Fibroblast of mammary gland (primary cell): Measurements from ENCODE around the gene PLA2G4A.
A peak's percentile ranks its signal among the peaks of the same experiment; 100 is the strongest.

Experiments used
- DNase-seq: peaks from one replicate; pipeline ENCODE4 v3.0.0-alpha.2; 2010; ENCODE audit warnings: low read depth
- H3K4me3 ChIP-seq: 2 replicates; pipeline ENCODE4 v1.5.1; 2011; ENCODE audit warnings: low read depth, mild to moderate bottlenecking, low read length, moderate library complexity; ENCODE audit not compliant: control insufficient read depth
- CTCF ChIP-seq: conservative IDR thresholded peaks from 2 replicates; pipeline ENCODE4 v1.5.1; 2011; ENCODE audit warnings: low read depth, low read length, inconsistent platforms; ENCODE audit not compliant: control insufficient read depth, insufficient read depth

PLA2G4A gene

DNA sequence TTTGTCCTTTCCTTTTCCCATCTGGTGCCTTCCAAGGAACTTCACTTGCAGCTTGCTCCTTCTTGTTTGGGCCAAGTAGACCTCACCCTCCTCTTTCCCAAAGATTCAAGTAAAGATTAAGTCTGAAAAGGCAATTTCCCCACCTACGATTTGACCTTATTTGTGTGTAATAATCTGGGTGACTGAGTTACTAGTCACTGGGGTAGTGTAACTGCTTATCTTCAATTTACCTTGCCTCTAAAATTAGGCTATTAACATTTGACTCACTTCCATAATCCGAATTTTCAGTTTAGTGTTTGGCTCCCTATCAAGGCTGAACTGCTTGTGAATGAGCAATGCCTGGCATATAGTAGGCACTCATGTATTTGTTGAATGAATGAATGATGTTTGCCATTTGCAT lies 59.6 kb downstream of the PLA2G4A start:
- no peak overlapping the region for H3K4me3 ChIP-seq
- TF ChIP-seq CTCF, result no peak
- no peak for DNase-seq

DNA sequence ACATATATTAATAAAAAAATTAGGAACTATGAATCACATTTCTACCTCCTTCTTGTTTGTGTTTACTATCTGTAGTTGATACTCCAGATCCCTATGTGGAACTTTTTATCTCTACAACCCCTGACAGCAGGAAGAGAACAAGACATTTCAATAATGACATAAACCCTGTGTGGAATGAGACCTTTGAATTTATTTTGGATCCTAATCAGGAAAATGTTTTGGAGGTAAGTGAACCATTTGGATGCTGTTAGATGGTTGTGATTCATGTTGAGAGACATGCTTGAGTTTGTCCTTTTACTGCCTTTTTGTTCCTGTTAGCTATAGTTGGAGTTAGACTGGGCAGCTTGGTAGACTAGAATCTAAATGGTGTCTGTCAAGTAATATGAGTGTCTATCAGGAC lies 64.2 kb downstream of the PLA2G4A start:
- H3K4me3 ChIP-seq, result no peak overlapping the region
- TF ChIP-seq CTCF, result no peak
- DNase-seq, result no peak

DNA sequence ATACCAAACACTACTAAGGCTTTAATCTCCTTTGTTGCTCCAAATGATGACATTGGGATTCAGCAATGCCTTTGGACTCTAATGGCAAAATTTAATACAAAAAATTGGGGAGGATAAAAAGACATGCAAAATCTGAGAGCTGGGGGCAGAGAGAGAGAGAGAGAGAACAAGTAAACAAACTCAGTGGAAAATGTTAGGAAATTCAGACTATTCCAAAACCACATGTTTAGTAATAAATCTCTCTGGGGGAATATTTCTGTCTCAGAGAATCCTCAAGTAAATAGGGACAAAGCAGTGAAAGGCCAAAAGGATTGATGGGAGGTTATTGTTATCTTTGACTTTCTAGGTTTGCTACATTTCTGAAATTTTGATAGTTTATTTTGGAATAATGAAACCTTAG lies 65.7 kb downstream of the PLA2G4A start:
- TF ChIP-seq CTCF, result no peak
- peak; percentile 42 for DNase-seq

DNA sequence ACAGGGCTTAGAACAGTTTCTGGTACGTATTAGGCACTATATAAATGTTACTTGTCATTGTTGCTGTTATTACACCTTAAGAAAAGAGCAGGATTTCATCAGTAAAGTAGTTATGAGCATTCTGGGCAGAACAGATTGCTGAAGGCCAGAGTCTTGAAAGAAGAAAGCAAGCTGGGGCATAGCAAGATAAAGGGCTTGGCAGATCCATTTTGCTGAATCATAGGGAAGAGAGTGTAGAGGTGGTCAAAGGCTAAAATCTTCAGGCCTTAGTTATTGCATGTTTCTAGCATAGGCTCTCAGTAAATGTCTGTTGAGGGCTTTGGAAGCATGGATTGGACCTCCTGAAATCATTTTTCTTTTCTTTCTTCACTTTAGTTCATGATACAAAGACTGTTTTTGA lies 67.5 kb downstream of the PLA2G4A start:
- no peak for DNase-seq
- no peak overlapping the region for H3K4me3 ChIP-seq
- TF ChIP-seq CTCF, result no peak

More for the DNA sequence above, 65.7 kb downstream of the PLA2G4A start:
- H3K4me3 ChIP-seq, result no peak overlapping the region

GRCh38 chr1:186897008-186897407 lies 68.3 kb downstream of the PLA2G4A start:
- no peak for DNase-seq
- H3K4me3 ChIP-seq, result no peak overlapping the region
- no peak for TF ChIP-seq CTCF

GRCh38 chr1:186899577-186899976 lies 70.8 kb downstream of the PLA2G4A start:
- no peak overlapping the region for H3K4me3 ChIP-seq
- no peak for DNase-seq
- no peak for TF ChIP-seq CTCF

GRCh38 chr1:186899977-186900376 lies 71.2 kb downstream of the PLA2G4A start:
- TF ChIP-seq CTCF, result no peak
- peak; percentile 21 for DNase-seq
- no peak overlapping the region for H3K4me3 ChIP-seq
